B cell (primary cell): ENCODE results near the gene ITGB6. TPM values are rescaled to one million over a fixed set of nuclear protein-coding genes. Genes with fewer than 3 reads are reported as not detected.

Experiments
- ATAC-seq: fragments of 200-7000 bp; cut with Tn5 transposase; one replicate; pipeline ENCODE4 v1.10.0; 2021; ENCODE audit warnings: low read depth, mild to moderate bottlenecking, moderate number of reproducible peaks, moderate library complexity
- CTCF ChIA-PET: fragments of 350-600 bp; sonication (Branson Sonifier 250); formaldehyde crosslinking; loops from one replicate; lab custom pipeline; 2021; ENCODE audit warnings: antibody characterized with exemption, inconsistent platforms; lab: Charles Lee
- POLR2A ChIA-PET: fragments of 350-600 bp; sonication (Branson Sonifier 250); formaldehyde crosslinking; loops from one replicate; lab custom pipeline; 2021; ENCODE audit warnings: antibody characterized with exemption; lab: Charles Lee
- DNase-seq: peaks from one replicate; pipeline ENCODE4 v3.0.0; 2013
- H2AFZ ChIP-seq: 2 replicates; pipeline ENCODE4 v1.6.1; 2012; ENCODE audit warnings: mild to moderate bottlenecking, low read depth, low read length; ENCODE audit not compliant: insufficient read depth, poor library complexity, severe bottlenecking
- H3K27ac ChIP-seq, 2 donors: 1 replicate in 1 of 2; 2 replicates in 1 of 2; pipeline ENCODE4 v1.5.1; 2012 to 2013; ENCODE audit warnings: low read length in 2 of 2, mild to moderate bottlenecking in 2 of 2, moderate library complexity in 1 of 2
- H3K27me3 ChIP-seq, 4 experiments: fragments of 200-600 bp in 1 of 4; sonication (generic) in 1 of 4; replicated peaks in 1 of 4; 1 replicate in 2 of 4; 2 replicates in 2 of 4; pipeline versions ENCODE4 v1.6.1 to v1.7.0; 2013 to 2016; ENCODE audit warnings: low read length in 3 of 4, mild to moderate bottlenecking in 2 of 4, mixed read lengths in 1 of 4, moderate library complexity in 1 of 4; ENCODE audit not compliant: insufficient read depth in 4 of 4, control insufficient read depth in 3 of 4; ENCODE audit errors: control extremely low read depth in 1 of 4
- H3K36me3 ChIP-seq, 2 experiments: replicated peaks in 1 of 2; 1 replicate in 1 of 2; 2 replicates in 1 of 2; pipeline versions ENCODE4 v1.6.1 to v1.7.1; 2013; ENCODE audit warnings: low read length in 1 of 2; ENCODE audit not compliant: insufficient read depth in 2 of 2, control insufficient read depth in 1 of 2; ENCODE audit errors: control extremely low read depth in 1 of 2, extremely low read depth in 1 of 2
- H3K4me1 ChIP-seq, 2 donors: fragments of 200-600 bp in 1 of 2; sonication (generic) in 1 of 2; 1 replicate in 1 of 2; 2 replicates in 1 of 2; pipeline versions ENCODE4 v1.5.1 to v1.6.1; 2013 to 2017; ENCODE audit warnings: low read length in 2 of 2; ENCODE audit not compliant: control insufficient read depth in 2 of 2, insufficient read depth in 2 of 2
- H3K4me2 ChIP-seq: replicated peaks from 2 replicates; pipeline ENCODE3; 2012; ENCODE audit warnings: mild to moderate bottlenecking, low read depth, low read length; ENCODE audit not compliant: poor library complexity, severe bottlenecking
- H3K4me3 ChIP-seq, 5 experiments: fragments of 200-600 bp in 1 of 5; sonication (generic) in 1 of 5; 1 replicate in 3 of 5; 2 replicates in 2 of 5; pipeline versions ENCODE4 v1.5.1 to v1.7.0; 2011 to 2016; ENCODE audit warnings: low read length in 4 of 5, mild to moderate bottlenecking in 4 of 5, low read depth in 2 of 5, control low read depth in 1 of 5, moderate library complexity in 1 of 5; ENCODE audit not compliant: insufficient read depth in 1 of 5; ENCODE audit errors: control extremely low read depth in 1 of 5, extremely low read depth in 1 of 5
- H3K79me2 ChIP-seq: fragments of 200-600 bp; sonication (generic); one replicate; pipeline ENCODE4 v1.6.0; 2016; ENCODE audit warnings: low read length; ENCODE audit not compliant: control insufficient read depth, insufficient read depth
- H3K9ac ChIP-seq: fragments of 200-600 bp; sonication (generic); 2 replicates; pipeline ENCODE4 v1.6.1; 2017; ENCODE audit warnings: mild to moderate bottlenecking, low read length, moderate library complexity
- H3K9me3 ChIP-seq, 3 donors: one replicate each; pipeline versions ENCODE4 v1.6.1 to v1.7.1; 2013; ENCODE audit warnings: low read length in 2 of 3; ENCODE audit not compliant: control insufficient read depth in 2 of 3, insufficient read depth in 1 of 3; ENCODE audit errors: control extremely low read depth in 1 of 3
- H4K20me1 ChIP-seq: 2 replicates; pipeline ENCODE4 v1.6.0; 2012; ENCODE audit warnings: mild to moderate bottlenecking, low read length; ENCODE audit not compliant: insufficient read depth, control insufficient read depth, poor library complexity, severe bottlenecking
- H3K27ac Mint-ChIP-seq: one replicate; pipeline ENCODE4 v1.8.0; 2021; ENCODE audit warnings: mixed read lengths
- H3K27me3 Mint-ChIP-seq: one replicate; pipeline ENCODE4 v1.8.0; 2021; ENCODE audit warnings: mixed read lengths
- H3K4me1 Mint-ChIP-seq: one replicate; pipeline ENCODE4 v1.8.0; 2021; ENCODE audit warnings: mixed read lengths
- H3K4me3 Mint-ChIP-seq: one replicate; pipeline ENCODE4 v1.8.0; 2021; ENCODE audit warnings: mixed read lengths
- H3K9me3 Mint-ChIP-seq: one replicate; pipeline ENCODE4 v1.8.0; 2022; ENCODE audit warnings: mixed read lengths; ENCODE audit not compliant: insufficient read depth
- CTCF ChIP-seq: fragments of 200-600 bp; IDR thresholded peaks from one replicate; pipeline ENCODE4 v1.8.0; 2022; ENCODE audit warnings: antibody characterized with exemption, mild to moderate bottlenecking
- EZH2 ChIP-seq: IDR thresholded peaks from 2 replicates; pipeline ENCODE4 v1.6.1; 2012; ENCODE audit warnings: borderline replicate concordance, low read depth, mild to moderate bottlenecking, moderate library complexity, low read length; ENCODE audit not compliant: insufficient read depth, poor library complexity, severe bottlenecking
- WGBS: methylation state at CpG from one replicate; pipeline ENCODE4 v1.1.5; 2013; ENCODE audit warnings: missing lambda C conversion rate; ENCODE audit not compliant: insufficient coverage; 5-methylcytosine and 5-hydroxymethylcytosine counted together
- intact Hi-C: fragments of 100-400 bp; cut with micrococcal nuclease; formaldehyde crosslinking; loops from one replicate; pipeline ENCODE4 v1.10.0; 2022
- polyA plus RNA-seq: library from polyadenylated mRNA; depleted of rRNA; stranded (reverse); fragments of >200 nt; gene quantifications from 2 replicates; pipeline ENCODE4 v1.2.3, GENCODE V29; 2012
- total RNA-seq, 2 donors: library from RNA; stranded (reverse); fragments of 120-200 nt in 1 of 2; gene quantifications; 1 replicate in 1 of 2; 2 replicates in 1 of 2; pipeline versions ENCODE4 v1.2.3 to v1.2.4, GENCODE V29; 2013 to 2022

Gene ITGB6
- total and polyA plus RNA-seq, 2 donors (not counting 1 experiment from before 2014, with no cell fraction given): not detected

- H3K27ac Mint-ChIP-seq: no peak overlapping the region
- CTCF ChIA-PET: no interaction called here
These were observed 138.2 kb downstream of the ITGB6 start for GRCh38 chr2:160061944-160062291.

GRCh38 chr2:160061533-160061932 is 138.5 kb downstream of the ITGB6 start:
- peak overlapping the region; percentile 64 for H3K4me2 ChIP-seq
- H3K4me1 ChIP-seq: peaks cover 10 to 12% of the 10 kb centered on the region in 2 donors
- Mint-ChIP-seq H3K4me3 (no peak overlapping the region), H3K27ac (no peak overlapping the region), H3K9me3 (no peaks in the 10 kb centered on the region), H3K27me3 (peaks cover 63% of the 10 kb centered on the region), H3K4me1 (peaks cover 7% of the 10 kb centered on the region)
- TF ChIP-seq CTCF: no peak
- no peaks in the 10 kb centered on the region for H4K20me1 ChIP-seq
- no peaks in the 10 kb centered on the region for H3K36me3 ChIP-seq
- H2AFZ ChIP-seq: peak overlapping the region; percentile 28
- POLR2A ChIA-PET: no interaction called here
- DNase-seq: no peak
- peak overlapping the region in 1 of 5 experiments; percentile 10 for H3K4me3 ChIP-seq
- intact Hi-C loops: no loop called here
- H3K27ac ChIP-seq: no peak overlapping the region
- no peak for ATAC-seq
- no peak overlapping the region for H3K9ac ChIP-seq
- H3K27me3 ChIP-seq: peaks cover 0 to 28% (median 21%) of the 10 kb centered on the region in 4 experiments
- H3K9me3 ChIP-seq: peaks cover 0 to 11% (median 0%) of the 10 kb centered on the region in 3 donors
- CTCF ChIA-PET: no interaction called here
- 74% methylated on average over 11 of the region's 18 CpGs for WGBS
- H3K79me2 ChIP-seq: no peaks in the 10 kb centered on the region

More at GRCh38 chr2:160061944-160062291, 138.2 kb downstream of the ITGB6 start:
- Mint-ChIP-seq H3K9me3 (no peaks in the 10 kb centered on the region), H3K4me3 (peak overlapping the region; percentile 46), H3K4me1 (peaks cover 7% of the 10 kb centered on the region), H3K27me3 (peaks cover 63% of the 10 kb centered on the region)
- H3K4me3 ChIP-seq: peak overlapping the region in 2 of 5 experiments; percentile 10 to 19
- H3K9ac ChIP-seq: no peak overlapping the region
- WGBS: 8% methylated on average over 26 of the region's 27 CpGs
- peak overlapping the region; percentile 64 for H3K4me2 ChIP-seq
- TF ChIP-seq CTCF: no peak
- no peak for TF ChIP-seq EZH2
- no peaks in the 10 kb centered on the region for H4K20me1 ChIP-seq
- peaks cover 10 to 12% of the 10 kb centered on the region in 2 donors for H3K4me1 ChIP-seq
- peak overlapping the region; percentile 28 for H2AFZ ChIP-seq
- ATAC-seq (no peak), DNase-seq (no peak)
- no peaks in the 10 kb centered on the region for H3K36me3 ChIP-seq
- H3K9me3 ChIP-seq: peaks cover 0 to 11% (median 0%) of the 10 kb centered on the region in 3 donors
- H3K79me2 ChIP-seq: no peaks in the 10 kb centered on the region
- peaks cover 0 to 28% (median 21%) of the 10 kb centered on the region in 4 experiments for H3K27me3 ChIP-seq
- intact Hi-C loops: no loop called here
- H3K27ac ChIP-seq: no peak overlapping the region
- POLR2A ChIA-PET: no interaction called here
